ENCODE data around the gene TSPEAR. TPM values are rescaled to one million over a fixed set of nuclear protein-coding genes. Genes with fewer than 3 reads are reported as not detected.
"Not testable (repeated sequence)": the region's sequence is repeated elsewhere in the genome, so short reads cannot be mapped to it uniquely, and the experiment has no call there.

TSPEAR gene
- polyA plus RNA-seq, 4 donors = 0.09 to 0.53 (median 0.27) TPM; not detected in 1

DNA sequence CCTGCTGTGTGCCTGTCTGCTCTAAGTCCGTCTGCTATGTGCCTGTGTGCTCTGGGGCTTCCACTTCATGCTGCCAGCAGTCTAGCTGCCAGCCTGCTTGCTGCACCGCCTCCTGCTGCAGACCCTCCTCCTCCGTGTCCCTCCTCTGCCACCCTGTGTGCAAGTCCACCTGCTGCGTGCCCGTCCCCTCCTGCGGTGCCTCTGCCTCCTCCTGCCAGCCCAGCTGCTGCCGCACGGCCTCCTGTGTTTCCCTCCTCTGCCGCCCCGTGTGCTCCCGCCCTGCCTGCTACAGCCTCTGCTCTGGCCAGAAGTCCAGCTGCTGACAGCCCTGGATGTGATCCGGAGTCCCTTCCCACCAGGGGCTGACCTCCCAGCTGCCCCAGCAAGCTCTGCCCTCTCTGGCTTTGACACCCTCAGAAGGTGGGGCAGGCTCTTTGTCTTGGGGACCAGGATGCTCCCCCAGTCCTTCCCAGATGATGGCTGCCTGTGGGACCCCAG lies 73.5 kb downstream of the TSPEAR start:
- H3K27ac ChIP-seq (ENCODE audit: low read depth in 1 of 3, low read length in 2 of 3); H3K27me3 ChIP-seq (ENCODE audit: control insufficient read depth in 3 of 3, insufficient read depth in 3 of 3, low read length in 3 of 3); H3K4me3 ChIP-seq (ENCODE audit: low read depth in 1 of 3, low read length in 3 of 3); DNase-seq; H3K36me3 ChIP-seq (ENCODE audit: control insufficient read depth in 3 of 3, insufficient read depth in 2 of 3, low read depth in 1 of 3, low read length in 3 of 3); FAIRE-seq; H3K9me3 ChIP-seq (ENCODE audit: control insufficient read depth in 2 of 2, insufficient read depth in 1 of 2, low read depth in 1 of 2, low read length in 1 of 2); H3K4me1 ChIP-seq (ENCODE audit: control insufficient read depth in 3 of 3, insufficient read depth in 2 of 3, low read depth in 1 of 3, low read length in 2 of 3): not testable (repeated sequence)
- WGBS, 3 donors = 52 to 62% (median 58%) methylated on average over 11 to 12 of the region's 12 CpGs

- DNase-seq = no peak
- H3K9me3 ChIP-seq (ENCODE audit: control insufficient read depth in 2 of 2, insufficient read depth in 1 of 2, low read depth in 1 of 2, low read length in 1 of 2) = peaks cover 0 to 5% of the 10 kb centered on the region in 2 donors
- 50 to 58% (median 54%) methylated on average over 11 to 21 of the region's 21 CpGs for WGBS, 3 donors
- no peak for FAIRE-seq
- H3K36me3 ChIP-seq (ENCODE audit: control insufficient read depth in 3 of 3, insufficient read depth in 2 of 3, low read depth in 1 of 3, low read length in 3 of 3) = no peaks in the 10 kb centered on the region
- H3K4me1 ChIP-seq (ENCODE audit: control insufficient read depth in 3 of 3, insufficient read depth in 2 of 3, low read depth in 1 of 3, low read length in 2 of 3) = no peaks in the 10 kb centered on the region
- H3K4me3 ChIP-seq (ENCODE audit: low read depth in 1 of 3, low read length in 3 of 3) = no peak within 1 kb of the TSS
- H3K27ac ChIP-seq (ENCODE audit: low read depth in 1 of 3, low read length in 2 of 3) = no peak within 1 kb of the TSS
- no peaks in the 10 kb centered on the region for H3K27me3 ChIP-seq (ENCODE audit: control insufficient read depth in 3 of 3, insufficient read depth in 3 of 3, low read length in 3 of 3)
Measured at GRCh38 chr21:44637018-44637850, 74.1 kb downstream of the TSPEAR start, which contains the start of gene KRTAP10-10. Gene KRTAP10-10, plus strand, starts transcription at chr21:44637356. Its CDS starts 62 bp downstream, at chr21:44637418.

GRCh38 chr21:44636209-44637017 lies 75.0 kb downstream of the TSPEAR start:
- Histone ChIP-seq H3K36me3 (ENCODE audit: control insufficient read depth in 3 of 3, insufficient read depth in 2 of 3, low read depth in 1 of 3, low read length in 3 of 3) (no peaks in the 10 kb centered on the region), H3K27me3 (ENCODE audit: control insufficient read depth in 3 of 3, insufficient read depth in 3 of 3, low read length in 3 of 3) (no peaks in the 10 kb centered on the region), H3K4me1 (ENCODE audit: control insufficient read depth in 3 of 3, insufficient read depth in 2 of 3, low read depth in 1 of 3, low read length in 2 of 3) (no peaks in the 10 kb centered on the region), H3K9me3 (ENCODE audit: control insufficient read depth in 2 of 2, insufficient read depth in 1 of 2, low read depth in 1 of 2, low read length in 1 of 2) (peaks cover 0 to 7% of the 10 kb centered on the region in 2 donors), H3K27ac (ENCODE audit: low read depth in 1 of 3, low read length in 2 of 3) (no peak overlapping the region), H3K4me3 (ENCODE audit: low read depth in 1 of 3, low read length in 3 of 3) (no peak overlapping the region)
- no peak for DNase-seq
- WGBS, 3 donors = 74 to 82% (median 80%) methylated on average over 15 of the region's 15 CpGs
- FAIRE-seq = no peak

GRCh38 chr21:44632067-44632466 lies 79.3 kb downstream of the TSPEAR start:
- Histone ChIP-seq H3K36me3 (ENCODE audit: control insufficient read depth in 3 of 3, insufficient read depth in 2 of 3, low read depth in 1 of 3, low read length in 3 of 3) (no peaks in the 10 kb centered on the region), H3K27ac (ENCODE audit: low read depth in 1 of 3, low read length in 2 of 3) (no peak overlapping the region), H3K4me1 (ENCODE audit: control insufficient read depth in 3 of 3, insufficient read depth in 2 of 3, low read depth in 1 of 3, low read length in 2 of 3) (no peaks in the 10 kb centered on the region), H3K27me3 (ENCODE audit: control insufficient read depth in 3 of 3, insufficient read depth in 3 of 3, low read length in 3 of 3) (no peaks in the 10 kb centered on the region), H3K4me3 (ENCODE audit: low read depth in 1 of 3, low read length in 3 of 3) (no peak overlapping the region), H3K9me3 (ENCODE audit: control insufficient read depth in 2 of 2, insufficient read depth in 1 of 2, low read depth in 1 of 2, low read length in 1 of 2) (peaks cover 0 to 12% of the 10 kb centered on the region in 2 donors)
- no peak for FAIRE-seq
- DNase-seq = no peak
- WGBS, 3 donors = 76 to 91% (median 82%) methylated on average over 1 of the region's 1 CpG

GRCh38 chr21:44630440-44630839 lies 80.9 kb downstream of the TSPEAR start:
- no peaks in the 10 kb centered on the region for H3K36me3 ChIP-seq (ENCODE audit: control insufficient read depth in 3 of 3, insufficient read depth in 2 of 3, low read depth in 1 of 3, low read length in 3 of 3)
- H3K27ac ChIP-seq (ENCODE audit: low read depth in 1 of 3, low read length in 2 of 3) = no peak overlapping the region
- H3K4me3 ChIP-seq (ENCODE audit: low read depth in 1 of 3, low read length in 3 of 3) = no peak overlapping the region
- peaks cover 0 to 12% of the 10 kb centered on the region in 2 donors for H3K9me3 ChIP-seq (ENCODE audit: control insufficient read depth in 2 of 2, insufficient read depth in 1 of 2, low read depth in 1 of 2, low read length in 1 of 2)
- no peaks in the 10 kb centered on the region for H3K27me3 ChIP-seq (ENCODE audit: control insufficient read depth in 3 of 3, insufficient read depth in 3 of 3, low read length in 3 of 3)
- 56 to 90% (median 62%) methylated on average over 2 of the region's 2 CpGs for WGBS, 3 donors
- DNase-seq (peak in 1 of 2 donors; percentile 5), FAIRE-seq (no peak)
- no peaks in the 10 kb centered on the region for H3K4me1 ChIP-seq (ENCODE audit: control insufficient read depth in 3 of 3, insufficient read depth in 2 of 3, low read depth in 1 of 3, low read length in 2 of 3)

GRCh38 chr21:44628707-44629391 lies 82.5 kb downstream of the TSPEAR start:
- H3K4me1 ChIP-seq (ENCODE audit: control insufficient read depth in 3 of 3, insufficient read depth in 2 of 3, low read depth in 1 of 3, low read length in 2 of 3) = no peaks in the 10 kb centered on the region
- no peak overlapping the region for H3K27ac ChIP-seq (ENCODE audit: low read depth in 1 of 3, low read length in 2 of 3)
- WGBS, 3 donors = 72 to 89% (median 80%) methylated on average over 18 of the region's 18 CpGs
- peaks cover 0 to 12% of the 10 kb centered on the region in 2 donors for H3K9me3 ChIP-seq (ENCODE audit: control insufficient read depth in 2 of 2, insufficient read depth in 1 of 2, low read depth in 1 of 2, low read length in 1 of 2)
- no peaks in the 10 kb centered on the region for H3K36me3 ChIP-seq (ENCODE audit: control insufficient read depth in 3 of 3, insufficient read depth in 2 of 3, low read depth in 1 of 3, low read length in 3 of 3)
- no peaks in the 10 kb centered on the region for H3K27me3 ChIP-seq (ENCODE audit: control insufficient read depth in 3 of 3, insufficient read depth in 3 of 3, low read length in 3 of 3)
- FAIRE-seq (no peak), DNase-seq (no peak)
- H3K4me3 ChIP-seq (ENCODE audit: low read depth in 1 of 3, low read length in 3 of 3) = no peak overlapping the region

DNA sequence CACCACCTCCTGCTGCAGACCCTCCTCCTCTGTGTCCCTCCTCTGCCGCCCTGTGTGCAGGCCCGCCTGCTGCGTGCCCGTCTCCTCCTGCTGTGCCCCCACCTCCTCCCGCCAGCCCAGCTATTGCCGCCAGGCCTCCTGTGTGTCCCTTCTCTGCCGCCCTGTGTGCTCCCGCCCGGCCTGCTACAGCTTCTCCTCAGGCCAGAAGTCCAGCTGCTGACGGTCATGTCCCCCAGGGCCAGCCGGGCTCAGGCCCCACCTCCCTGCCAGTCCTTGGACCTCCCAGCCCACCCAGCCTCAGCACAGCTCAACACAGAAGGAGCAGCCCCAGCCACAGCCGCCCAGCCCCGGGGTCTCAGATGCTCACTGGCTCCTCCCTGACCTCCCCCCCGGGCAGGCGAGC lies 83.5 kb downstream of the TSPEAR start:
- H3K4me1 ChIP-seq (ENCODE audit: control insufficient read depth in 3 of 3, insufficient read depth in 2 of 3, low read depth in 1 of 3, low read length in 2 of 3); DNase-seq; H3K36me3 ChIP-seq (ENCODE audit: control insufficient read depth in 3 of 3, insufficient read depth in 2 of 3, low read depth in 1 of 3, low read length in 3 of 3); H3K4me3 ChIP-seq (ENCODE audit: low read depth in 1 of 3, low read length in 3 of 3); H3K27me3 ChIP-seq (ENCODE audit: control insufficient read depth in 3 of 3, insufficient read depth in 3 of 3, low read length in 3 of 3); FAIRE-seq; H3K27ac ChIP-seq (ENCODE audit: low read depth in 1 of 3, low read length in 2 of 3): not testable (repeated sequence)
- WGBS, 3 donors = 42 to 53% (median 45%) methylated on average over 10 to 15 of the region's 15 CpGs
- H3K9me3 ChIP-seq (ENCODE audit: control insufficient read depth in 2 of 2, insufficient read depth in 1 of 2, low read depth in 1 of 2, low read length in 1 of 2) = peaks cover 0 to 15% of the 10 kb centered on the region in 2 donors
